ENCODE measurements around the gene CD300A. TPM values are rescaled to one million over a fixed set of nuclear protein-coding genes. Genes with fewer than 3 reads are reported as not detected.

CD300A gene
- total and polyA plus RNA-seq, 8 donors, result 1.6 to 35.5 (median 2.6) TPM

- intact Hi-C loops (cut with DNase I), result loop anchor here in 1 of 2 donors (10.0 kb wide), 1 partner anchor 66 kb away; no protein-coding TSS in a partner anchor
- peaks cover 0 to 6% of the 10 kb centered on the region in 2 donors for H3K36me3 ChIP-seq
- H3K9me3 ChIP-seq, result no peaks in the 10 kb centered on the region
- DNase-seq (peak in 1 of 4 donors; percentile 58), ATAC-seq (no peak)
- TF ChIP-seq CTCF (IDR thresholded peaks at IDR 0.05), result no peak
- no peak overlapping the region for H3K4me3 ChIP-seq
- peaks cover 12 to 44% of the 10 kb centered on the region in 2 donors for H3K4me1 ChIP-seq
- peaks cover 0 to 12% of the 10 kb centered on the region in 2 donors for H3K27me3 ChIP-seq
- H3K27ac ChIP-seq, result no peak overlapping the region
These were observed 15.5 kb upstream of the CD300A start for GRCh38 chr17:74450925-74451403.

- DNase-seq (no peak), ATAC-seq (no peak)
- intact Hi-C loops (cut with DNase I), result loop anchor here in 1 of 2 donors (10.0 kb wide), 1 partner anchor 67 kb away; no protein-coding TSS in a partner anchor
- Histone ChIP-seq H3K4me1 (peaks cover 12 to 38% of the 10 kb centered on the region in 2 donors), H3K4me3 (no peak overlapping the region), H3K27me3 (peaks cover 0 to 12% of the 10 kb centered on the region in 2 donors), H3K27ac (no peak overlapping the region), H3K9me3 (no peaks in the 10 kb centered on the region), H3K36me3 (peaks cover 0 to 6% of the 10 kb centered on the region in 2 donors)
- no peak for TF ChIP-seq CTCF (IDR thresholded peaks at IDR 0.05)
These were observed 14.9 kb upstream of the CD300A start for GRCh38 chr17:74451557-74451956.

- ATAC-seq (no peak), DNase-seq (peak in 1 of 4 donors; percentile 55)
- Histone ChIP-seq H3K27me3 (peaks cover 0 to 12% of the 10 kb centered on the region in 2 donors), H3K4me1 (peaks cover 12 to 33% of the 10 kb centered on the region in 2 donors), H3K27ac (no peak overlapping the region), H3K9me3 (no peaks in the 10 kb centered on the region), H3K36me3 (peaks cover 0 to 5% of the 10 kb centered on the region in 2 donors), H3K4me3 (no peak overlapping the region)
- TF ChIP-seq CTCF (IDR thresholded peaks at IDR 0.05), result no peak
- intact Hi-C loops (cut with DNase I), result loop anchor here in 1 of 2 donors (10.0 kb wide), 1 partner anchor 67 kb away; no protein-coding TSS in a partner anchor
These were observed 14.2 kb upstream of the CD300A start for GRCh38 chr17:74452033-74452840.

GRCh38 chr17:74452841-74453661 is 13.4 kb upstream of the CD300A start:
- DNase-seq, result peak in 1 of 4 donors; percentile 69
- TF ChIP-seq CTCF (IDR thresholded peaks at IDR 0.05), result no peak
- Histone ChIP-seq H3K27me3 (peaks cover 0 to 12% of the 10 kb centered on the region in 2 donors), H3K27ac (peak overlapping the region; percentile 8 to 62), H3K9me3 (no peaks in the 10 kb centered on the region), H3K4me1 (peaks cover 12 to 41% of the 10 kb centered on the region in 2 donors), H3K36me3 (no peaks in the 10 kb centered on the region), H3K4me3 (peak overlapping the region; percentile 22 to 42)
- ATAC-seq, result peak; percentile 7
- intact Hi-C loops (cut with DNase I), result loop anchor here in 1 of 2 donors (10.0 kb wide), 1 partner anchor 68 kb away; no protein-coding TSS in a partner anchor

Measured in left lung (tissue), 10 donors.